ENCODE measurements around the gene CLSTN2.

- TF ChIP-seq YY1 (IDR thresholded peaks at IDR 0.05; ENCODE audit: low read depth, low read length) (no peak), BACH1 (IDR thresholded peaks at IDR 0.05; ENCODE audit: low read length) (no peak), CREB1 (IDR thresholded peaks at IDR 0.05) (no peak), TAF1 (IDR thresholded peaks at IDR 0.05; ENCODE audit: low read depth, low read length) (no peak)
- TF ChIP-seq, protein P1, sequence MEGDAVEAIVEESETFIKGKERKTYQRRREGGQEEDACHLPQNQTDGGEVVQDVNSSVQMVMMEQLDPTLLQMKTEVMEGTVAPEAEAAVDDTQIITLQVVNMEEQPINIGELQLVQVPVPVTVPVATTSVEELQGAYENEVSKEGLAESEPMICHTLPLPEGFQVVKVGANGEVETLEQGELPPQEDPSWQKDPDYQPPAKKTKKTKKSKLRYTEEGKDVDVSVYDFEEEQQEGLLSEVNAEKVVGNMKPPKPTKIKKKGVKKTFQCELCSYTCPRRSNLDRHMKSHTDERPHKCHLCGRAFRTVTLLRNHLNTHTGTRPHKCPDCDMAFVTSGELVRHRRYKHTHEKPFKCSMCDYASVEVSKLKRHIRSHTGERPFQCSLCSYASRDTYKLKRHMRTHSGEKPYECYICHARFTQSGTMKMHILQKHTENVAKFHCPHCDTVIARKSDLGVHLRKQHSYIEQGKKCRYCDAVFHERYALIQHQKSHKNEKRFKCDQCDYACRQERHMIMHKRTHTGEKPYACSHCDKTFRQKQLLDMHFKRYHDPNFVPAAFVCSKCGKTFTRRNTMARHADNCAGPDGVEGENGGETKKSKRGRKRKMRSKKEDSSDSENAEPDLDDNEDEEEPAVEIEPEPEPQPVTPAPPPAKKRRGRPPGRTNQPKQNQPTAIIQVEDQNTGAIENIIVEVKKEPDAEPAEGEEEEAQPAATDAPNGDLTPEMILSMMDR (IDR thresholded peaks at IDR 0.05; ENCODE audit: control extremely low read depth in 1 of 3, insufficient read depth in 1 of 3, low read depth in 1 of 3, low read length in 3 of 3): no peak
These were observed 213.0 kb downstream of the CLSTN2 start for GRCh38 chr3:140147965-140148490.

Measured in H1 (cell line).